SKM-1 (cell line): ENCODE data around the gene HES1.

ENCODE experiments used
- DNase-seq: peaks from one replicate; lab custom pipeline; 2025; ENCODE audit not compliant: unreplicated experiment; lab: John Stamatoyannopoulos, UW

Gene HES1

DNA sequence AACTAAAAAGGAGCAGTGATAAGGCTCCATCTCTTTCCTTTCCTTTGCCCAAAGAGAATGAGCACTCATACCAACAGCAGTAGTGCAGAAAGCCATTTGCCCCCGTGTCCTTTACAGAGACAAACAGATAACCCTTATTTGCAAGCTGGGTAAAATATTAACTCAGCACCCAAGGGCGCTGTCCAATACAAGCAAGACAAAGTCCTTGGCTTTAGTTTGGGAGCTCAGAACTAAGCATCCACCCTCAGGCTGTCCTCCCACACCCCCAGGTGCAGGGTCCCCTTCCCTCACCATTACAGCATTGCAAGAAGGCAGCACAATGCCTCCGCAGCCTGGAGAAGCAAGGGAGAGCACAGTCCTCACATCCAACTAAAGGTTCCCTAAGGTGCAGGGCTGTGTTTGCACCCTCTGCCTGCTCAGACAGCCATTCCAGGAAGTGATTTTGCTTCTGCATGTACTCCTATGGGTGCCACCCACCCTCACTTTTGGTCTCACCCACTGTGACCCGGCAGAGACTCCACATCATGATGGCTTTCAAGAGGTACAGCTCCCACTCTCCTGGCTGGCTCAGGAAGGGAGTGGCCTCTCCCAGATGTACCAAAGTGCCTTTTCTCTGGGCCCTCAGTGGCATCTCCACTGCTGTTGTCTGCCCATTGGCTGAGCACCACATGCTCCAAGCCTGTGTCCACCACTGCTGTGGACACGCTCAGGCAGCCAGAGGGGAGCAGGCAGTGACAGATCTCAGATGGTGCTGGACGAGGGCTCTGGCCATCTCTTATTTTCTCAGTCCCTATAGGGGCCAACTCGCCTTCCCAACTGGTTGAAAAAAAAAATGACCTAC lies 34.1 kb upstream of the HES1 start:
- DNase-seq = no peak

DNA sequence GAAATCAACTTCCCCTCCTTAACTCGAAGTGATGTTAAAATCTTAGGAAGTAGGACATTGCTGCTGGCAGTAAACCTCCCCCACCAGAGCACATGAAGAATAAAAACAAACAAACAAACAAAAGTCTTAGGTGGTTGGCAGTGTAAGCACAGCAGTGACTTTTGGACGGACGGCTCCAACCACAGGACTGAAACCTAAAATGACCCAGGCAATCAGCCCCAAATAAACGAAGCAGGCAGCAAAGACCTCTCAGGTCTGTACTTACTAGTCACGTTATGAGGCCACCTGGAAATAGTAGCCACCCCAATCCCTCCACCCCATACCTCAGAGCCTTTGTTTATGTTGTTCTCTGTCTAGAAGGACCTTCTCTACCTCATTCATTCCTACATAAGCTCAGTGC lies 33.5 kb upstream of the HES1 start:
- DNase-seq = no peak

DNA sequence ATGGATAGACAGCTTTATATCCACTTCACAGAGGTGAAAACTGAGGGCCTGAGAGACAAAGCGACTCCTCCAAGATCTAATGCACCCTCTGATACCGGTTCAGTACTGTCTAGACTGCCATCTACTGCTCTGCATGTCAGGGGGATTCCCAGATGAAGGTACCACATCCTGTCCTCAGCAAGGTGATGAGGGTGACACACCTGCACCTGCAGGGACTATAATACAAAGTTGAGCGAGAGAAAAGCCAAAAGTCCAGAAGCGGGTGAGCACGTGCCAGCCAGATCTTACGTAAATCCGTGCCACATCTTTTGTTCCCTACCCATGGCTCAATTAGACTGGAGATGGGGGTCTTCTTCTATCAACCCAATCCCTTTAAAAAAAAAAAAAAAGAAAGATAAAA lies 32.4 kb upstream of the HES1 start:
- DNase-seq = no peak

DNA sequence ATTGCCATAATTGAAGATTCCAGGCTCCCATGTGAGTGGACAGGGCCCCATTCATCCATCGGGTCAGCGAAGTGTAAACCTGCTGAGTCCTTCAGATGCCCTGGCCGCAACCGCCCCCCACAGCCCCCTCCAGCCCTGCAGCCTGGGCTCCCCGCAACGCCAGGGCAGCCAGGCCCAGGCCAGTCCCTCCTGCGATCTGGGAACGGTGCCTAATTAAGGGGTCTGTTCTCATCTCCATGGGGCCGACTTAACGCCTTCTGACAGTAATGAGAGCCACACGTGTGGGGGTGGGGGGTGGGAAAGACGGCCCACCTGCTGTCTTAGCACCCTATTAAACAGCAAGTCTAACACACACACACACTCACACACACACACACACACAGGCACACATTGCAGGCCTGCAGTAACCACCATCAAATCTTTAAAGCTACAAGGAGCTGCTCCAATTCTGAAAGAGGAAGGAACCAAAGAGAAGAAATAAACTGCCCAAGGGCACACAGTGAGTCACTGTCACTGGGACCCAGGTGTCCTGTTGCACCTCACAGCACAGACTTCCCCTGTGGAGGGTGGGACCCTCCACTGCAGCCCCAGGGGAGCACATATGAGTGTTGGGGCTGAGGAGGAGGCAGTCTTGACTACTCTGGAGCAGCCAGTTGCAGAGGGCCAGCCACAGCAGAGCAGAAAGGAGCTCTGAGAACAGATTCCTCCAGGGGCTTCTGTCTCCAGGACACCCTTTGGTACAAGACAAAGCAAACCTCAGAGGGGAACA lies 31.8 kb upstream of the HES1 start:
- peak; percentile 13 for DNase-seq

DNA sequence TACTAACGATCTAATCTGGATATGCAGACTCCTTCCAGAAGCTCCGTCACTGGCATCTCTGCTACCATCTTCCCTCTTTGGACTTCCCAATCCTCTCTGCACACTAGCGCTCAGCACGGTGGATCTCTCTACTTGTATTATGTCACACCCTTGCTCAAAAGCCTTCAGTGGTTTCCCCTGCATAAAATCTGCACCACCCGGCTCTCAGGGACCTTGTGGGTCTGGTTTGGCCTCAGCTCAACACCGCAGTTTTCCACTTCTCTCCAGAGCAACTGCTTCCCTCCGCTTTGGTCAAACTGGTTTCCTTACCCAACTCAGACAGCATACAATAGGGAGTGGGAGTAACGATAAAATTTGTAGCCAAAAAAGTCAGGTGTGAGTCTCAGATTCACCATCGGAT lies 30.7 kb upstream of the HES1 start:
- no peak for DNase-seq

DNA sequence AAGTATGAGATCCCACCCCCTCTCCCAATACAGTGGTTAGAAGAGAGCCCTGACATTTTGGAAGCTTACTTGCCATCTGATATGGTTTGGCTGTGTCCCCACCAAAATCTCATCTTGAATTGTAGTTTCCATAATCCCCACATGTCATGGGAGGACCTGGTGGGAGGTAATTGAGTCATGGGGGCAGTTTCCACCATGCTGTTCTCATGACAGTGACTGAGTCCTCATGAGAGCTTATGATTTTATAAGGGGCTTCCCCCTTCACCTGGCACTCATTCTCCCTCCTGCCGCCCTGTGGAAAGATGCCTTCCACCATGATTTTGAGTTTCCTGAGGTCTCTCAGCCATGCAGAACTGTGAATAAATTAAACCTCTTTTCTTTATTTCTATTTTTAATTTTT lies 28.8 kb upstream of the HES1 start:
- DNase-seq = no peak

DNA sequence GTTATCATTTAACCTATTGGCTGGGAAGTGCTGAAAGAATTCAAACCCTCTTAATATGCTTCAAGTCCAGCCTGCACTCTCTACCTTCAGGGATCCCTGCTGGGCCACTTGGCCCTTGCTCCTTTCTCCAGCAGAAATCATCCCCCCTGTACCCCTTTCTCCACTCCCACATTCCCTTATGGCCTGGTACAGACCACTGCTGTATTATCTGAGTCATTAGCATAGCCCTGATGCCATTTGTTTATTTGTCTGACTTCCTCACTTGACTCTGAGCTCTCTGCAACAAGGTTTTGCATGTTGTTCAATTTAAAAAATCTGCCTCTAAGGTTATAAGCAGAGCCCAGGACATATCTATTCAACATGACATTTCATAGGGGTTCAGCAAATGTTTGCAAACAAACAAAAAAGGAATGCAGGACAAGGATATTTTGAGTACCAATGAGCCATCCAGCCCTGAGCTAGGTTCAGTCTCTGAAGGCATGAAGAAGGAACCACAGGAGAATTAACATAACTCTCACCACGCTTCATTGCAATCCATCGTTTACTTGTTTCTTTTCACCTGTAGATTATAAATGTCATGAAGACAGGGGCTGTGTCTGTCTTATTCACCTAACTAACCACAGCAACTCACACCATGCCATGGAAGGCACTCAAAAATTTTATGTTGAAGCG lies 26.6 kb upstream of the HES1 start:
- DNase-seq = no peak

DNA sequence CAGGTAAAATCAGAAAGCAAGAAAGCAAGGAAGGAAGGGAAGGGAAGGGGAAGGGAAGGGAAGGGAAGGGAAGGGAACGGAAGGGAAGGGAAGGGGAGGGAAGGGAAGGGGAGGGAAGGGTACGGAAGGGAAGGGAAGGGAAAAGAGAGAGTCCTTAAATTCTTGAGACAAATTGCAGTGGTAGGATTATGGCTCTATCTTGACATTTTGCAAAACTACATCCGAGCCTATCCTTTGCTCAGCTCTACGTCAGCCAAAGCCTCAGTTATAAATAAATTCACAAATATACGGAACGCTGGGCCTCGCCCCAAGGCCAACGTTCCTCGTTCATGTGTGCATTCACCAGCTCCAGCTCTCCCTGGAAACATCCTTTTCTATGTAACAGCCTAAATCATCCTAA lies 25.5 kb upstream of the HES1 start:
- no peak for DNase-seq

DNA sequence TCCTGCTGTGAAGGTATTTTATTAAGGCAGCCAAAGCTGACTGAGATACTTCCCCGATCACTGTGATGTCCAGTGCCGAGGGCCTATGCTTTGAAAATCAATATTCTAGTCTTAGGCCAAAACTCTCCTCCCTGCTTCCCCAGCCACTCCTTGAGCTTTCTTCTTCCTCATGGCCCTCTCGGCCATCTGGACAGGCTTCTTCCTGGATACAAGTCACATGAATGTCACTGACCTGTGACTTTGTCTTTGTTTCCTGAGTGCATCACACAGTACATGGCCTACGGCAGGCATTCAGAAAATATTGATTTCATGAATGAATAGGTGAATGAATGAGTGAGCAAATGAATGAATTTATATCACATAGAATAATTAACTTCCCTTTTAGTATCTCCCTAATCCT lies 24.6 kb upstream of the HES1 start:
- no peak for DNase-seq

DNA sequence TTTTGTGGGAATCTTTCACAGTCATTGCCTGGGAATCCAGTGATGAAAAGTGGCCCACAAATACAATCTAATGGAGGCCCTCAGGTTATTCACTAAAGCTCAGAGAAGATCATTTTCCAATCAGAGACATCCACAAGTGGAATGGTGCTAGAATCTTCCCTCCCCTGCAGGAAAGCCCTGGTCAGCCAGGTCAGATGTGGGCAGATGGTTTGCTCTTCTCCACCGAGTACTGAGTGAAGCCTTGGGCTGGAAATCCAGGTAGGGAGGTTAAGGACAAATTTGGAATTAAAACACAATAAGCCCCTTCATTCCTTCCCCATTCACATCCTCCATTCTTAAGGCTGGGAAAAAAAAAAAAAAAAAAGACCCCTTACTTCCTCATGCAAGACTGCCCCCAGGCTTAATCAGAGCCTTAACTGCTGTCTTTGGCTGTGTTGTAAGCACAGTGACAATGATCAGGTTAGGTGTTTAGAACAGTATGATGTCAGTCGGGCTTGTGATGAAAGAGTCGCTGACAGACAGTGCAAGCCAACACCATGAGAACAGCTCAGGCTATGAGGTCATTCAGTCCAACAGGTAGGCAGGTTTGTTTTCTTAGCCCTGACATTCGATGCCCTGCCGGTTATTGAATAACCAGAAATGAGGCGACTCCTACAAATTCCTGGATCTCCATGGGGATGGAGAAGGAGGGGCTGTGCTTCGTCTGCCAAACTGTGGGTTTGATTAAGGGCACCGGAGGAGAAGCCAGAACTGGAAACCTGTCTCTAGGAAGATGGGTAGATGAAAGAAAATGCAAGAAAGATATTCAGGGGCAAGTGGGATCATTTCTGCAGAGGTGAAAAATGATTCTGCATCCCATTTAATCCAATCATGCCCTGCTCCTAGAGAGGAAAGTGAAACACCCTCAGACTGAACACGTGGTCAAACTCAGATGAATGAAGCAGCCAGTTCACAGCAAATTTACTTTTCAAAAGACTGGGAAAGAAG lies 23.5 kb upstream of the HES1 start:
- no peak for DNase-seq

DNA sequence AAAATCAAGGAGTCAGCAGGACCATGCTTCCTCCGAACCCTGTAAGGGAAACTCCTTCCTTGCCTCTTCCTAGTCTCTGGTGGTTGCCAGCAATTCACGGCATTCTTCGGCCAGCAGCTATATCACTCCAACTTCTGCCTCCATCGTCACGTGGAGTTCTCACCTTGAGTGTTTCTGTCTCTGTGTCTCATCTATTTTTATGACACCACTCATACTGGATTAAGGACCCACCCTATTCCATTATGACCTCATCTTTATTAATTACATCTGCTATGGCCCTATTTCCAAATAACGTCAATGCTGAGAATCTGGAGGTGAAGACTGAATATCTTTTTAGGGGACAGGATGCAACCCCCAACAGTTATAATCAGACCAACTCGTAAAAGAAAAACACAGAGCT lies 21.8 kb upstream of the HES1 start:
- no peak for DNase-seq

DNA sequence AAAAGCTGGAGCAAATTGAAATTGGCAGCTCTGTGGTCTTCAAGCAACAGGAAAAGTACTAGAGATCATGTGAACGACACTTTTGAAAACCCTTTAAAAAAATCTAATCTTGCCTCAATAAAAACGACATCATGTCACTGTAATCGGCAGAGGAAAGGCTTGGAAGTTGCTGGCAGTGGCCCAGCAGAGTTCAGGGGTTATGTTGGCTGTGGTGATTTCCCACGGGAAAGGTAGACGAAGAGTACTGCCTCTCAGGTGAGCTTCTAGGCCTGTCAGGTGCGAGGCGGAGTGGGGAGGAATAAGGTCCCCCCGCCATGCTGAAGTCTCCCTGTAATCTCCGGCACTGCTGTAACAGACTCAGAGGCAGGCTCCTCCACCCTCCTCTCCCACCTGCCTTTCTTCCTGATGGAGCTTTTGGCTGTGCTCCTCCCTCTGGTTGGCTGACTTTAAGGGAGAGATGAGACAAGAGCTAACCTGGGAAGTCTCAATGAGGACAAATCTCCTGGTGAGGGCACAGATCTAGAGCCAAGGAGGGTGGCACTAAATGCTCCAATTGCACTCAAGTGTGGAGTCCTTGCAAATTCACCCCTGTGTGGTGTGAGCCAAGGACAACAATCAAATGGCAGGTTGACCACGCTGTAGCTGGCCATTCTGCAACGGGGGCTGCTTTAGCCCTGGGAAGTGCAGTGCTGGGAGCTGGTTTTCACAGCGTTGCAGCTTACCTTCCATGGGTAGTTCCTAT lies 18.7 kb upstream of the HES1 start:
- no peak for DNase-seq

DNA sequence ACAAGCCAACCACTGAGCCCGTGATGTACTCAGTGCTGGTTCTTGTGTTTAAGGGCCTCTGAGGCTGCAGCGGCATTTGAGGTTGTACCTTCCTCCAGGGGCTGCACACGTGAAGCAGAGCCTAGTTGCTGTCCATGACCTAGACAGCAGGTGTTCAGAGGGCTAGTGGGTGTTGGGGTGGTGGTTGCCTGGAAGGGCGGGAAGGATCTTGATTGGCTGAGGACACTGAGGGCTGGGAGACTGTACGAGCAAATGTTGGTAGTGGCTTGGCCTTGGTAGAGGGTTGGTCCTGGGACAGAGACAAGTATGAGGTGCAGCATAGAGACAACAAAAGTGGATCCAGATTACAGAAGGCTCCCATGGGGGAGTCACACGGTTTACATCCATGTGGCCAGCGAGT lies 17.0 kb upstream of the HES1 start:
- DNase-seq = no peak

DNA sequence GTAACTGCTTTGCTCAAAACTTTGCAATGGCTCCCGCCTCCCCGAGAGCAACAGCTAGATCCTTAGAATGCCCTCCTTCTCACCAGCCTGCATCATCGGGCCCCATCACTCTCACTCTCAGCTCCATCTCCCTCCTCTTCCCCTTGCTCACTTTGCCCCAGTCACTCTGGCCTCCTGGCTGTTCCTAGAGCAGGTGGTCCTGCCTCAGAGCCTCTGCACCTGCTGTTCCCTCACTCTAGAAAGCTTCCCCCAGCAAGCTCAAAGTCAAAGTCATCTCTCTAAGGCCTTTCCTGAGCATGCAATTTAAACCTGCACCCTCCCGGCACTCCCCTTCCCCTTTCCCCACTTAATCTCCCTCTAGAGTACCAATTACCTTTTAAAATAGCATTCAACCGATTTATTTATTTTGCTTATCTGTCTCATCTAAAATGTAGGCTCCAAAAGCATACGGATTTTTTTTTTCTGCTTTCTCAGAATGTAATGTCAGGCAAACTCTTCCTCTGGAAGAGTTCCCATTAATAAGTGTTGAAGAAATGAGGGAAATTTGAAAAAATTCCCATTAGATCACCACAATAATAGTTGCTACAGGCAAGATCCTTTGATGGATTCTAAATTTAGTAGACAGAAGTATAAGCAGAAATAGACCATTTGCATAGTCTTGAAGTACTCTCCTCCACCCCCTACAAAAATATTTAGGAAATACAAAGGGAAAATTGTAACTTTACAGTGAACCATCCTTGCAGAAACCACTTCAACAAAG lies 15.9 kb upstream of the HES1 start:
- no peak for DNase-seq

DNA sequence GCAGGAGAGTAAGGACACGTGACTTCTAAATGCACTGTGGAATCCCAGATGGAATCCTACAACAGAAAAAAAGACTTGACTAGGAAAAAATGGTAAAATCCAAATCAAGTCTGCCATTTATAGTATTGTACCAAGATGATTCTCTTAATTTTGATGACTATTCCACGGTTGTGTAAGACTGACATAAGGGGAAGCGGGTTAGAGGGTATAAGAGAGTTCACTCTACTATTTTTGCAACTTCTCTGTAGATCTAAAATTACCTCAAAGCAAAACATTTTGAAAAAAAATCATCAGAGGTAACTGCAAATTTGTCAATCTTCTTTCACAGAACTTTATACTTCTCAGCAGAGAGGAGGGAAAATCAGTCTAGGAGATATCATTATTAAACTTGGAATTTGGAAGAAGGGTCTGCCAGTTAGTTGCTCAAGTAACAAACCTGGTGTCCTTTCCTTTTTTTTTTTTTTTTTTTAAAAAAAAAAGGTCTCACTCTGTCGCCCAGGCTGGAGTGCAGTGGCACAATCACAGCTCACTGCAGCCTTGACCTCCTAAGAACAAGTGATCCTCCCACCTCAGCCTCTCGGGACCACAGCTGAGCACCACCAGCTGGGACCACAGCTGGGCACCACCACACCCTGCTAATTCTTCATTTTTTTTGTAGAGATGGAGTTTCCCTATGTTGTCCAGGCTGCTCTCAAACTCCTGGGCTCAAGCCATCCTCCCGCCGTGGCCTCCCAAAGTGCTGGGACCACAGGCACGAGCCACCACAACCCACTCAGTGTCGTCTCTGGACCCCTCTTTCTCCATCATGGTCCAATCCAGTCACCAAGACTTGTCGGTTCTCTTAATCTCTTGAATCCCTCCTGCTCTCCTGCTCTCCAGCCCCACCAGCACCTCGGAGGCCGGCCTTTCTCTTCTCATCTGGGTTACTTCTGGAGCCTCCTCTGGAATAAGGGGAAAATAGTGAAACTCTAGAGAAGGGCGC lies 14.9 kb upstream of the HES1 start:
- DNase-seq = peak; percentile 34

DNA sequence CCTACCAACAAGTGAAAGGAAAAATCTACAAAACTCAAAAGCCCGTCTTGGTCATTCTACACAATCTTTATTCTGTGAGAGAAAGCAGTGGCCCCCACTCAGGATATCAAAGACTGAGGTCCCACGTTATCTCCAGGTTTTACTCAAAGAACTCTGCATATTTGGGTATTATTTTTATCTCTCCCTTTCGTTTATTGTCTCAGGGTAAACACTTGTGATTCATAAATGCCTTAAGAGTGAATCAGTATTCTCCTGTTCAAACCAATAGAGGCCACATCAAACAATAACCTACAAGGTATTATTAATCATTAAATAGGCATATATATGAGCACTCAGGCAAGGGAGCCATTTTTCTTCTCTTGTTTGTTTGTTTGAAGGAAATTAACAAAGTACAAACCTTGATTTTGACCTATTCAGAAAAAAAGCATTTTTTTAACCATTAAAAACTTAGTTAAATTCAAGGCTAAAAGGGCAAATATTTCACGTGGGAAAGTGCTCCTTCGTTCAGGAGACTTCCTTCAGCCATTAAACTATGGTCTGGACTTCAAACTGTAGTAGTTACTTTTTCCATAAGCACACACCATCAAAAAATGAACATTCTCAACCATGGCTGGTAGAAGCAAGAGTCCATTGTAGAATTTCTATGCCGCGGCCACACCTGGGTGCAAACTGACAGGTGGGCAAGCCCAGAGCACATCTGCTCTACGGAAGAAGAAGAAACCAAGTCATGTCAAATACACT lies 13.9 kb upstream of the HES1 start:
- DNase-seq = no peak

DNA sequence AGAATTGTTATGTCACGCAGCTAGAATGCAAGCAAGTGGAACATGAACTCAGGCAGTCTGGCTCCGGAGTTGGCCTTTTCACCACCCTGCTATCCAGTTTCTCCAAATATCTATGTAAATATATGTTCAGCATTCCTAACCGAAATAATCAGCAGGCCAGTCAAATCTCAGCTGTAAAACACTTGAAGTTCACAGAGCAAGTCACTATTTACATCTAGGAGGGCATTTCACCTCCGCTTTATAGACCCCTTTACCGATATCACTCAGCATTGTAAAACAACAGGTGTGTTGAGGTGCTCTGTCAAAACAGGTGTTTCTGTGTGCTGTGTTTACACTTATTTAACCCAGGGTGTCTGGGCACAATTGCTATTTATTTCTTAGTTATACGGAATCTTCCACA lies 12.2 kb upstream of the HES1 start:
- no peak for DNase-seq

DNA sequence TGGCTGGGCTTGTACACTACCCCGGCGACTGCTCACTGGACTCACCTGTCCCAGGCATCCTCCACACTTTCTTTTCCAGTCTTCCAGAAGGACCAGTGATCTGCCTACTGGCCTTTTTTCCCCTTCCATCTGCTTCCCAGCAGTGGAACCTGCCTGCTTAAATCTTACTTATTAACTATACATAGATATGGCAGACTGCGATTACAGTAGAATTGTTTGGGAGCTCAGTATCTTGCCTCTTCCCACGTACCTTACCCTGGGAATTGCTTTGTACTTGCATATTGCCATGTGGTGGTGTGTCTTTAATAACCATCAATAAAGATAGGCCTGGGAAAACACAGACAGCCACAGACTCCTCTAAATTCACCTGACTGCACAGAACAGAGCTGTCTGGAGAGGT lies 11.8 kb upstream of the HES1 start:
- DNase-seq = no peak
